Measurements from ENCODE around the gene ERVH48-1.
A peak's percentile ranks its signal among the peaks of the same experiment; 100 is the strongest.
"Not testable (repeated sequence)": the region's sequence is repeated elsewhere in the genome, so short reads cannot be mapped to it uniquely, and the experiment has no call there.

ERVH48-1 gene

GRCh38 chr21:42939582-42940413 lies 14.4 kb upstream of the ERVH48-1 start:
- peak; percentile 50 for DNase-seq (ENCODE audit: low read depth)

GRCh38 chr21:42938606-42938995 lies 13.2 kb upstream of the ERVH48-1 start:
- DNase-seq (ENCODE audit: low read depth) = not testable (repeated sequence)

GRCh38 chr21:42937960-42938605 lies 12.7 kb upstream of the ERVH48-1 start:
- DNase-seq (ENCODE audit: low read depth) = no peak

GRCh38 chr21:42937034-42937940 lies 11.9 kb upstream of the ERVH48-1 start:
- DNase-seq (ENCODE audit: low read depth) = not testable (repeated sequence)

GRCh38 chr21:42936360-42936759 lies 10.9 kb upstream of the ERVH48-1 start:
- not testable (repeated sequence) for DNase-seq (ENCODE audit: low read depth)

GRCh38 chr21:42933973-42934372 lies 8.5 kb upstream of the ERVH48-1 start:
- DNase-seq (ENCODE audit: low read depth) = not testable (repeated sequence)

- DNase-seq (ENCODE audit: low read depth) = not testable (repeated sequence)
These were observed 7.9 kb upstream of the ERVH48-1 start for GRCh38 chr21:42933137-42933970.

GRCh38 chr21:42932378-42933136 lies 7.1 kb upstream of the ERVH48-1 start:
- not testable (repeated sequence) for DNase-seq (ENCODE audit: low read depth)

- no peak for DNase-seq (ENCODE audit: low read depth)
These were observed 6.3 kb upstream of the ERVH48-1 start for GRCh38 chr21:42931560-42932235.

- DNase-seq (ENCODE audit: low read depth) = no peak
These were observed 4.5 kb upstream of the ERVH48-1 start for GRCh38 chr21:42929969-42930368.

- DNase-seq (ENCODE audit: low read depth) = not testable (repeated sequence)
These were observed 2.2 kb upstream of the ERVH48-1 start for GRCh38 chr21:42927474-42928200.

GRCh38 chr21:42924433-42924751 lies 1.0 kb downstream of the ERVH48-1 start:
- DNase-seq (ENCODE audit: low read depth) = no peak

GRCh38 chr21:42923553-42924432 lies 1.6 kb downstream of the ERVH48-1 start:
- DNase-seq (ENCODE audit: low read depth) = peak; percentile 38

GRCh38 chr21:42922918-42923317 lies 2.5 kb downstream of the ERVH48-1 start:
- no peak for DNase-seq (ENCODE audit: low read depth)

GRCh38 chr21:42921927-42922326 lies 3.5 kb downstream of the ERVH48-1 start:
- no peak for DNase-seq (ENCODE audit: low read depth)

GRCh38 chr21:42918291-42918690 lies 7.1 kb downstream of the ERVH48-1 start:
- no peak for DNase-seq (ENCODE audit: low read depth)

- no peak for DNase-seq (ENCODE audit: low read depth)
These were observed 12.0 kb downstream of the ERVH48-1 start for GRCh38 chr21:42913476-42913875.

- DNase-seq (ENCODE audit: low read depth) = not testable (repeated sequence)
These were observed 13.5 kb downstream of the ERVH48-1 start for GRCh38 chr21:42911920-42912319.
